GM21528 (cell line): ENCODE measurements around the gene CCDC182.

Experiments
- ATAC-seq: cut with Tn5 transposase; IDR thresholded peaks from one replicate; pipeline ENCODE4 v1.9.1; 2021; ENCODE audit warnings: mild to moderate bottlenecking, moderate library complexity; ENCODE audit not compliant: unreplicated experiment, low FRiP score

CCDC182 gene

DNA sequence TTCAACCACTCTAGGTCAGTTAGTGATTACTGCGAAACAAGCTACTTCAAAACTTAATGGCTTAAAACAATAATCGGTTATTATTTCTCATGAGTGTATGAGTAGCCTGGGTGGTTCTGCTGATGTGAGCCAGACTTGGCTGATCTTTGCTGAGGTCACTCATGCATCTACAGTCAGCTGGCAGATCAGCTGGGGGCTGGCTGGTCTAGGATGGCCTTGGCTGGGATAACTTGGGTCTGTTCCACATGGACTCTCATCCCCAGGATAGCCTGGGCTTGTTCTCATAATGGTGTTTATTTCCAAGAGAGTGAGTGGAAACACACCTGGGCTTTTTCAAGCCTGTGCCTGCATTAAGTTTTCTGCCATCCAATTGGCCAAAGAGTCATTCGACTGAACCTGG lies 13.0 kb downstream of the CCDC182 start:
- ATAC-seq: no peak

DNA sequence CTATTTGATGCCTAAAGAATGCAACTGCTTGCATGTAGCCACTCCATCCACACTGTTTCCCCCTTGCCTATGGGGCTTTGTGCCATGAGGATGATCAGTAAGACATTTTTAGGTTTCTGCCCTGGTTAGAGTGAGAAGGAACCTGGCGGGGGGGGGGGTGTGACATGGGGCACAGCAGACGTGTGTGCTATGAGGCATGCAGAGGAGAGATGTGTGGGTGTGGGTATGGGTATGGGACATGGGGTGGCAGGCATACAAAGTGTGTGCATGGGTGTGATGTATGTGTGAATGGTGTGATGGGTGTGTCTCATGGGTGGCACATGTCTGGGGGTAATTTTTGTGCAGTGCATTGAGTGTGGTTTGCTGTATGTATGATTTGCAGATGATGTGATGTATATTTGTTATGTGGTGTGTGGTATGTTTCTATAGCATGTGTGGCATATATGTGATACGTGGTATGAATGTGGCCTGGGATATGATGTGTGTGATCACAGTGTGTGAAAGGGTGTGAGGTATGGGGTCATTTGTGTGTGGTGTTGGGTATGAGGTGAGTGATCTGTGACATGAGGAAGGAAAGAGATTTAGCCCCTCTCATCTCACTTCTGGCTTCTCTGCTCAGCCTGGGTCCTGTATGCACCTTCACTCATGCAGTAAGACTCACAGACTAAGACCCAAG lies 14.9 kb downstream of the CCDC182 start:
- ATAC-seq: no peak

DNA sequence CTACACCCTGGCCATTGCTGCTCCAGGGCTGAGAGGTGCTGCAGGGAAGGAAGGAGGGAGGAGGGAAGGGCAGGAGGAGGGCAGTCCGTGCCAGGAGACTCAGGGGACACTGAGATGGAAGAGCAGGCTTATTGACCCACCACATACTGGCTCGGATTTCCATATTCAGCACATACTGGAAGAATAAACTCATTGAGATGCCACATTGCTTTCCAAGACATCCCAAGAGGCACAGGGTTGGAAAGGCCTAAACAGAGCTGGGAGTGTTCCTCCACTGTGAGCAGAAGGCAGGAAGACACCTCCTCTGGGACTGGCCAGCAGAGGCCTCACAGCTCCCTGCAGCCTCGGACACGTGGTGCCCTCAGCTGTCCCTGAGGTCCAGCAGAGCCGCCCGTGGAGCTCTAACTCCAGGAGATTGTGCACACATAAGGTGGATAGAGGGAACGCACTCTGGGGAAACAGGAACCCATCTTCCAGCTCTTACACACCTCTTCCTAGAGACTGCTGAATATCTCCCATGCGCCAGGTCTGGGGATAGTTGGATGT lies 17.4 kb downstream of the CCDC182 start:
- no peak for ATAC-seq

DNA sequence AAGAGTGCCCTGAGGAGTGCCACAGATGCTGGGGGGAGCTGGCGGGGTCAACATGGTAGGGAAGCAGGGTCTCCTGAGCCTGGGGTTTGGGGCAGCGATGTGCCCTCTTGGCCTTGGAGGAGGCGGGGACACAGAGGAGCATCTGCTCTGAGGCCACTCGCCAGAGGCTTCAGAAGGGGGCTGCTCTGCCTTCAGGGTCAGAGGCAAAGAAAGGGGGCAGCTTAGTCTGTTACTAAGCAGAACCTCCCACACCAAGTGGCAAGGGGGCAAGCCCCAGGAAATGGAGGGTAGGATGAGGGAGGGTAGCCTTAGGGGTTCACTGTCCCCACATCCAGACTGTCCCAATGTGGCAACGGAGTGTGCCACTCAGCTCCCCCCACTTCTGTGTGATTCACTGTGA lies 18.3 kb downstream of the CCDC182 start:
- no peak for ATAC-seq

DNA sequence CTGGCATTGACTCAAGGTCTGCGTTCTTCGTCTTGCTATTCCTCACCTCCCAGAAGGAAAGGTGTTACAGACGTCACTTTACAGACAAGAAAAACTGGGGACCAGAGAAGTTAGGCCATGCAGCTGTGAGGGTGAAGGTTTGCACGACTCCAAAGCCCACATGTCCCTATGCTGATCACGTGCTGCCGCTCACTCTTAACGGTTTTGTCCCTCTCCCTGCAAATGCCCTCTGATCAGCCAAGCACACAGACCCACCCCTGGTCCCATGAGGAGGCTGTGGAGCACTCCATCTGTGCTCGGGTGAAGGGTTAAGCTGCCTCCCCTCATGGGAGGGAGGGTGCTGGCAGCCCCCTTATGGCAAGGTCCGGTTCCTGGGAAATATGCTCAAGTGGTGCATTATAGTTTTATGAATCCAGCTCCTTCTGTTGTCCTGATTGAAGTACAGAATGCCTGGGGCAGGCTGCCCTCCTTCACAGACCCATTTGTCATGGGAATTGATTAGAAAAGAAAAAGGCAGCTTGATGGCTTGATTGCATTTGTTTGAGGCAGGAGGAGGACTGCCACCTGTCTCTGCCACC lies 18.8 kb downstream of the CCDC182 start:
- no peak for ATAC-seq

DNA sequence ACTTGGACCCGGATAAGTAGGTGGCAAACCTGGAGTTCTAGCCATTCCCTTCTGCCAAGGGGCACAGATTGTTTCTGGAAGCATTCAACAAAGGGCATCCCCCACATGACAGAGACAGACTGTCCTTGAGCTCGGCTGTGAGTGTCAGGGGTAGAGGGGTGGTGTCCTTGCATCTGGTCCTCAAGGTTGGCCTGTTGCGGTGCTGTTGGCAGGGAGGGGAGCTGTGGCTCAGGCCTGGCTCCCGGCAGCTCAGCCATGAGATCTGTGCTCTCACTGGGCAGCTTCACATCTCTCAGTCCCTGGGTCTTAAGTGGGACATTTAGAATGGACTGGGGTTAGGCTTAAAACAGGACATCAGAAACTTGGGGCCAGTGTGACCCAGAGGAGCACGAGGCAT lies 20.4 kb downstream of the CCDC182 start:
- ATAC-seq: no peak

DNA sequence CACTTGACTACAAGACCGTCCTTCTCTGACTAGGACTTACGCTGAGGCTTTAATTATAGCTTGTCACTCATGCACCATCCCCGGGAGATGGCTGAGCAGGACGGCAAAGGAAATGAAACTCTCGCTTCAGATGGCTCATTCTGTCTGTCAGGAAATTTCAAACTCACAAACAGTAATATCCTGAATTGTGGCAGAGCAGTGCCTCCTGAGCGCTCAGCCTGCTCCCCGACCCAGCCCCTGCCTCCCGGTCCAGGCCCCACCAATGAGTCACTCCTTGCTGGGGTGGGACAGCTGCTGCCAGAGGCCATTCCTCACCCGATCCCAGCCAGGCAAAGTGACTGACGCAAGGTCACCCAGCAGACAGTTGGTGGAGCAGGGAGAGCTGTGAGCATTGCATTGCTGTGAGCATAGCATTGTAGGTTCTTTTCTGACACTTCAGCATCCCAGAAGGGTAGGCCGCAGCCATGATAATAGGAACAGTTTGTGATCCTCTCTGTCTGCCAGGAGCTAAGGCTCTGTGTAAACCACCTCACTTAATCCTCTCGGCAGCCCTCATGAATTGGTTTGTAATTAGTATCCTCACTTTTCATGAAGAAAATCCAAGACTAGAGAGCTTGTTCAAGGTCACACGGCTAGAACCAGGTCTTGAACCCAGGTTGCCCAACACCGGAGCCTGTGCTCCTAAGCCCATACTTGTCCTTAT lies 20.9 kb downstream of the CCDC182 start:
- peak; percentile 61 for ATAC-seq

DNA sequence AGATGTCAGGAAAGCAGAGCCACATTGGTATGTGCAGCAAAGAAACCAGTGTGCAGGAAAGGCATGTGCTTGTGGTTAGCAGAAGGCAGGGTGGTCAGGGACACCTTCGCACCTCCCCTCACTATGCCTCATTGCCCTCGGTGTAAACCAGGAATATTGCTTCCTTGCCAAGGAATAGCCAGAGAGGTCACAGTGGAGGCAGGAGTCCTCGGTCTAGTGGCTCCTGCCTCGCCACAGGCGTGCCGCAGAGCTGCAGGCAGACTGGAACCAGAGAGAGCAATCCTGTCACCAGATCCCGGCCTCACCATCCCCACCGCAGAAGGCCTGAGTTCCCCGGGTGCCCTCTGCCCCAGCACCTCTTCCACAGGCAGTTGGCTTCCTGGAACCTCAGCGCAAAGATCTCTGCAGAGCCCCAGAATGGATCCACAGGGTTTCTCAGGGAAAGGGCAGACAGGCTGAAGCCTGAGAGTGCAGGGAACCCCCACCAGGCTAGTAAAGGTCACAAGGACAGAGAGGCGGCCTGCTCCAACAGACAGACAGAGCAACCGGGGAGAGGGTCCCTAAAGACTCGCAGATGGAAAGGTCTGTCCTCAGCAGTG lies 21.6 kb downstream of the CCDC182 start:
- ATAC-seq: no peak

DNA sequence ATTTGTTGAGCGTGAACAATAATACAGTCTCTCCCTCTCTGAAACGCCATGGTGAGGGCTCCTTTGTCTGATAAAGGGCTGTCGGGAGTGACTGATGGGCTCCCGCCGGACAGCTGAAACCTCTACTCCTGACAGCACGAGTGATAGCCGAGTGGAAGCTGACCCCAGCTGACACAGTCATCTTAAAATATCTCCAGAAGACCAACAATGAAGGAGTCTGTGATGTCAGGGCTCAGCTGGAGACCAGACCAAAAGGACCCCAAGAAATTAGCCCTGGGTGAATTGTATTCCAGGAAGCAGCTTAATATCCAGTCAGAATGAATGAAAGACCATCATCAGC lies 22.4 kb downstream of the CCDC182 start:
- no peak for ATAC-seq

DNA sequence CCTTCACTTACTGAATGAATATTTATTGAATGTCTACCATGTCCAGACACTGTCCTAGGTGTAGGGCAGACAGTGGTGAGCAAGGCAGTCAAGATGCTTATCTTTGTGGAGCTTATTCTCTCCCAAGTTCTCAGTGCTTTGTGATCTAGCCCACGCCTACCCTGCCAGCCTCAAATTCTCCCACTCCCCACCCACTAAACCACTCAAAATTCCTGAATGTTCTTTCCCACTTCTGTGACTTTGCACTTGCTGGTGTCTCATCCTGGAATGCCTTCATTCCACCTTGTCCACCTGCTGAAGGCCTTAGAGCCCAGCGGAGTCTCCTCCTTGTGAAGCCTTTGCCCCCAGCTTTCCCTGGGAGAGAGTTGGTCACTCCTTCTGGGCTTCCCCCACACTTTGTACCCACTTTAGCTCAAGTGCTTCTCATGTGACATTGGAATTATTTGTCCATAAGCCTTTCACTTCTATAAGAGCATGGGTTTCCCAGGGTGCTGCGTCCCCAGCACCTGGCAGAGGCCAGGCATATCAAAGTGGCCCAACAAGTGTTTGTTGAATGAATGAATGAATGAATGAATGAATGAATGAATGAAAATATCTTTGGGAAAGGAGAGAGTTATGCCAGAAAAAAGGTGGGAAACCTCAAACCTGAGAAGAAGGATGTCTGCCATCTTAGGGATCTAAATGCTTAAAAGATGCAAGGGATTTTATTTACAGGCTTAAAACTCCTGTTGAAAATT lies 23.0 kb downstream of the CCDC182 start:
- ATAC-seq: no peak

DNA sequence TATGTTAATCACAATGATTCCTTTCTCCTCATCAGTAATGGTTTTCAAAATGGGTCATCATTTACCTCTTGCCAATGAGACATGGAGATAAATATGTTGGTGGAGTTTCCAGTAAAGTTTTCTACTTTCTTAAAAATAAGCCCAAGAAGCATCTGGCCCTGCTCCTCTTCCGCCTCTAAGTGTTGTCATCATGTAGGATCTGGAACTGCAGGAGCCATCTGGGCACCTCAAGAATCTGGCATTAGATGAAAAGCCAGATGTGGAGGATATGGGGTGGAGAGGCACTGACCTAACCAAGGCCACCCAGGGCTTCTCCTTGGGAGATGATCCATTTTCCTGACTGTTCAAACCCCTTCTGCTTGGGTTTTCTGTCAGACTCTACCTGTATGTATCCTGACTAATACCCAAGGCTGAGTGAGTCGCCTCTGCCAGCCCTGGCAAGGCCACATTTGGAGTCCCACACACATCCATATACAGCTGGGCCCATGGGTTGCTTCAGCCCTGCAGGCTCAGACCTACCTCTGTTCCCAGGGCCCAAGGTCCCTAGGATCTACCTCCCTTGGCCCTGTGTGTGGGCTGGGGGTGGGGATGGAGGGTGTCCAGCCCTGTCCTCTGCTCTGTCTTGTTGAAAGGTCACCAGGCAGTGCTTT lies 24.6 kb downstream of the CCDC182 start:
- no peak for ATAC-seq

DNA sequence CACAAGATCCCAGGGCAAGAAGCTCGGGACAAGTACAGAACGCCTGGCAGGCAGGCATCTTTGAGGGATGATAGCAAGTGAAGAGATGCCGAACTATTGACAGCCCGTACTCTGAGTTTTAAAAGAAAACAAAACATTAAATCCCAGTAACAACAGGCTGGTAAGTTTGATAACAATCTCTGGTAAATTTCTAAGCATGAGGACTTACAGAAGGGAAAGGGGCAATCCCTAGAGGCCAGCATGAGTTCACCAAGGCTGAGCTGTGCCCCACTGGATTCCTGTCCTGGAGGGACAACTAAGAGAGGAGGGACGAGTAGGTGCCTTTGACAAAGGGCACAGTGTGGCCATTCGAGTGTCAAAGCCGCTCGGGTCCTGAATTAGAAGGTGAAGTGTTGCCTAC lies 26.2 kb downstream of the CCDC182 start:
- ATAC-seq: no peak

DNA sequence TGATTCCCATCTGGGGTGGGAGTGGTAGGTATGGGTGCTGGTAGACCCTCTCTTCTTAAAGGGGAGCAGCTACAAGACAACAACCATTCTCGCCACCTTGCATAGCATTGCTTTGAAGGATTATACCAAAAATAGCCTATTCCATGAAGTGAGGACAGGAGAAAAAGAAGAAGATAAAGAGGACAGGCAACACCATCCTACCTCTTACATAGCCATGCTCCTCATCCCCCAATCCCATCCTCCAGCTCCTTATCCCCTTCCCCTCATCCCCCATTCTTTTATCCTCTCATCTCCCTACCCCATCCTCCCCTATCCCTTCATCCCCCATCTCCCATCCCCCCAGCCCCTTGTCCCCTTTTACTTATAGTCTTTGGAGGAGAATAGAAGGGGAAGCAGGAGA lies 29.1 kb downstream of the CCDC182 start:
- ATAC-seq: no peak

DNA sequence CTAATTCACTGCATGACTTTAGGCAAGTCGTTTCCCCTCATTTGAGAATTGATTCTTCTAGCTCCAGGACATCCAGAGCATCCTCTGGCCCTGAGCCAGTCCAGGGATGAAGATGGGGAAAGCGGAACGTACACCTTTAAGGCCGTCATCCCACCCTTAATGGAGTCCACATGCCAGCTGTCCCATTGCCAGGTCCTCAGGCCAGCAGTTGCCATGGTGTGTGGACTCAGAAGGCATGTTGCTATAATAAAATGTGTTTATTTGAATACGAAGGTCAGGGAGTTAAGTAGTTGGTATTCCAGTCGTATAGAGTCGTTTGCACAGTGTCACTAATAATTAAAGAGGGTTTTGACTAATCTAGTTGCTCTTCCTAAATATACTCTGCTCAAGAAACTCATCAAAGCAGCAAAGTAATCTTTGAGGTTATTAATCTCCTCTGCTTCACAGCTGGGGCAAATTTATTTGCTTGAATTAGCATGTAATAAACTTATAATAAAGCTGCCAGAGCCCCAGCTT lies 30.4 kb downstream of the CCDC182 start:
- ATAC-seq: no peak

DNA sequence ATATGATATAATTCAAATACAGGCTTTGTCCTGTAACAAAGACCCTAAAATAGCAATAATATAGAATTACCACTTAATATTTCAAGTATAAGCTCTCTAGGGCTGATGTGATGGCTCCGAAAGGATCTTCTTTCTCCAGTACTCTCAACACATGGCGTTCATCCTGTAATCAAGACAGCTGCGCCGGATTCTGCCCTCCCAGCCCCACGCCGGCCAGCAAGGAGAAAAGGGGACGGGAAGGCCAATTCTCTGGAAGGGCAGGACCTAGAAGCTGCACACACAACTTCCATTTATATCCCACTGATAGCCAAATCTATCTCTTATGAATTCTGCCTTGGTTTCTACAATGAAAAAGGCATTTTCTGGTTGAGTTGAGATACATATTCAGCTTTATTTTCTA lies 32.0 kb downstream of the CCDC182 start:
- no peak for ATAC-seq

DNA sequence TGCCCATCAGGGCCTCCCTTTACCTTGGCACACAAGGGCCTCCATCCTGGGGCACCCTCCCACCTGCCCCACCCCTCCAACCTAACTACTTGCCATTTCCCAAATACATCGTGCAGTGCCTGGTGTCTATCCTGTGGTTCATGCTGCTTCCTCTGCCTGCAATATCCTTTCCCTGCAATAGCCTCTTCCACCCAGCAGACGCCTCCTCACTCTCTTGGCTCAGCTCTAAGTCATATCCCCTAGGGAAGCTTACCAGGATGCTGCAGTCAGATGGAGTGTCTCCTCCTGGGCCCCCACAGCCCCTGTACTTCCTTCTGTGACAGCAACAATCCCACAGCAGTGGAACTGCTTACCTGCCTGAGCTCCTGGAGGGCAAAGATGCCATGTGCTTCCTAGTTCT lies 36.7 kb downstream of the CCDC182 start:
- no peak for ATAC-seq

DNA sequence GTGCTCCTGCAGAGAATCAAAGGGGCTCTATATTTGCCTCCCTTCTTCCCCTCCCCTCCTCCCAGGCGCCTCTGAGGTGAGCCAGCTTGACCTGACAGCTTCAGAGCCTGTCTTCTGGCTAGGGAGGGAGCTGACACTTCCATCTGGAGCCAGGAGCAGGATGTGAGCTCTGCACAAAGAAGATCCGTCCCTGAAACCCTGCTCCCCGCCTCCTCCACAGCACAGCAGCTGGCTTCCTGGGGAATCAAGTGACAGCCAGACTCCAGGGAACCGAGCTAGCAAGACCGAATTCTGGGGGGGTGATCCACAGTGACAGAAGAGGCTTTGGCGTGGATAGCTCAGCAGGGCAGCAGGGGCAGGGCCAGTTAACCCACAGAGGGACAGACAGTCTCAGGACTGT lies 37.2 kb downstream of the CCDC182 start:
- ATAC-seq: no peak

DNA sequence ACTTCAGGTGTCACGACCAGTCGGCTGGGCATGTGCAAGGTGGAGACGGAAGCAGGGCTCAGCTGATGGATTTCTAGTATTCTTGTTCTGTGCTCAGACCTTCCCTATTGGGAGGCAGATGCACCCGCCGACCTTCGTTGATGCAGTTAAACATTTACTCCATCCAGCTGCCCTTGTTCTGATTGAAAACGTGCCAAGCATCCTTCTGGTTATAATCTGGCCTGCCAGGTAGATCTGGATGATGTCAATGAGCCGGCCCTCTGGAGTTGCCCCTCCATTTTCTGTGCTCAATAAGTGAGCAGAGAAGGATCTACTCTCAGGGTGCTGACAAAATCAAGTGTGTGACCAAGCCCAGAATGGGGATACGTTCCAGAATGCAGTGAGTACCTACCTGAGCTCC lies 38.3 kb downstream of the CCDC182 start:
- ATAC-seq: no peak

DNA sequence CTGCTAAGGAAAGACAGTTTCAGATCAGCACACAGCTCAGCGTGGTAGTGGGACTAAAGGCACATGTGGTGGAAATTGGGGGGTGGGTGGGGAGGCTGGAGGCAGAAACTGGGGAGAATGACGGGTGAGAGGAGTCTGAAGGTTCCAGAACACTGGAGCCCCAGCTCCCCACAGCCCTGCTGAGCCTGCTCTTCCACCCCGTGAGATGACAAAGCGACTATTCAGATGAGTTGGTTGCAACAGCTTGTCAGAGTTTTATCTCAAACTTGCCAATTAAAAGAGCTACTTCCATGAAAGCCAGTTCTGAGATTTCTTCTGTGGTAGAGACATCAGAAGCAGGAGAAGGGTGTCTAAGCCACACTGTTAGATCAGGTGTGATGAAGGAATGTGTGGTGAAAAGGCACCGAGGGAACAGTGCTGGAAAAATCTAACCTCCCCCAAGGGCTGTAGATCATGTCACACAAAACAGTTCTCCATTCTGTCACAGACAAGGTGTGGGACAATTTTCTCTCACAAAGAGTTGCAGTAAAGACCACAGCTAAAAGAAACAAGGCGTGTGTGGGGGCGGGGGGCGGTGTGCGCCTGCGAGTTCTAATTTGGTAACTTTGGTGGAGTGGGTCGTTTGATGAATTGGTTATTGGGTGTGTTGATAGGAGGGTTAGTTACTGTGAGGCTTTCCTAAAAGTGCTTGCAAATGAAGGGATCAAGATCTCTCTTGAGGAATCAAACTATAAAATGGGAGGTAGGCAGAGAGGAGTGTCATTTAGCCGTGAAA lies 39.0 kb downstream of the CCDC182 start:
- no peak for ATAC-seq
